ENCODE data around the gene IL1F10. TPM values are rescaled to one million over a fixed set of nuclear protein-coding genes. Genes with fewer than 3 reads are reported as not detected.

The IL1F10 gene
- total and polyA plus RNA-seq, 2 of the 8 experiments (the other 6 are each of a cell fraction or from before 2014, with no cell fraction given): not detected

DNA sequence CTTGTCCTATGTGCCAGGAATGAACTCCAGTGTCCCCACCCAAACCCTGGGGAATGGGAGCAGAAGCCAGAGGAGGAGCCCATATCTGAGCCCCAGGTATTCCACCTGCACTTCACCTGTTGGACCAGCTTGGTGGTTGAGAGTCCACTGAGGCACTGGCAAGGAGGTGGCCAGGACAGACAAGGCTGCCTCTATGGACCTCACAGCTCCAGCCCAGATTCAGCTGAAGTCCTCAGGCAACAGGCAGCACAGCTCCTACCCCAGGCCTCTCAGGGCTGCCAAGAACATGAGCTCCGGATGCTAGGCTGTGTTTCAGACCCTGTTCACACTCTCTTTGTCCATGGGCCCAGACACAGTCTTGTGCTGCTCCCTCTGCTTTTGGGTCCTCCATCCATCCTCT, 2.9 kb upstream of the IL1F10 start (continued):
- no peak for TF ChIP-seq TBP (IDR thresholded peaks at IDR 0.05; ENCODE audit: low read depth, low read length)
- TF ChIP-seq CBX8 (IDR thresholded peaks at IDR 0.05; ENCODE audit: borderline replicate concordance, low read depth, low read length): no peak
- TF ChIP-seq RNF2 (IDR thresholded peaks at IDR 0.05; ENCODE audit: borderline replicate concordance, low read depth, low read length, missing control alignments, poor library complexity, severe bottlenecking): no peak
- no peak for TF ChIP-seq POLR2AphosphoS5 (IDR thresholded peaks at IDR 0.05; ENCODE audit: low read depth, low read length)
- no peak for TF ChIP-seq CTCF (IDR thresholded peaks at IDR 0.05; ENCODE audit: control extremely low read depth in 1 of 3, insufficient read depth in 1 of 3, low read depth in 1 of 3, low read length in 3 of 3)
